GM18861 (cell line): ENCODE results near the gene LRRC75A.

ENCODE experiments used
- ATAC-seq: cut with Tn5 transposase; IDR thresholded peaks from one replicate; pipeline ENCODE4 v1.9.1; 2021; ENCODE audit not compliant: unreplicated experiment

Gene LRRC75A

DNA sequence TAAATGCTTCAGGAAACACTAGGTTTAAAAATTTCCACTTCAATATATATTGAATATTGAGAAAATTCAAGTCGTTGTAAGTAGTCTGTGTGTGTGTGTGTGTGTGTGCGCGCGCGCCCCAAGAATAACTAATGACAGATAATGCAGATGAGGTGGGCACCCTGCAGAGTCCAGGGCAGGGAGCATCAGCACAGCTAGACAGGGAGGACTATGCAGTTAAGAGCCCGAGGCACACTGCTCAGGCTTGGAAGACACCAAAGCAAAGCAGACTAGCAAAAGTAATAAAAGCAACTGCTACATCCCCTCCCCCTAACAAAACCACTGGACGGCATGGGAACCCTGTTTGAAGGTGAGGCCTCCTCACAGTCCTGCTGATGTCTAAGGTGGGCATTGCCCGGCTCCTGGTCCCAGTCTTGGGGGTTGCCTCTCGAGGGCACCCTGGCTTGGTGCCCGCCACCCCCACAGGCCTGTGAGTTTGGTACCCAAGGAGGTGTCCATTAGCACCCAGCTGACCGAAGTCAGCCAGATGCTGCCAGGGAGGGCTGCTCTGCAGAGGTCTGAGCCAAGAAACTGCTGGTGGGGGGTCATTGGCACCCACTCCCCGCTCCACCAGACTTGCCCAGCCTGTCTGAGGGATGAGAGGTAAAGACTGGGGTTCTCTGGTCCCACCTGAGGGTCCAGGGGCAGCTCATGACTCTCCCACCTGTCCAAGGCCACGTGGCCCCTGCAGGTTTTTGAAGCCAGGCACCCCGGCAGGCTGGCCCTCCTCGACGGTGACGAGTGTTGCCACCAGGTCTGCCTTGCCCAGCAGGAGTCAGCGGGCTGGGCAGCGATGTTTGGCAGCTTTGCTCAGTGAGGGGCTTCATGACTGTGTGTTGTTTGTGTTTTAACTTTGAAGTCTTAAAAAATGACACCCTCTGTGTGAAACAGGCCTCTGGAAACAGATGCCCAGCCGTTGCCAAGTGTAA lies 18.7 kb downstream of the LRRC75A start:
- ATAC-seq: no peak

DNA sequence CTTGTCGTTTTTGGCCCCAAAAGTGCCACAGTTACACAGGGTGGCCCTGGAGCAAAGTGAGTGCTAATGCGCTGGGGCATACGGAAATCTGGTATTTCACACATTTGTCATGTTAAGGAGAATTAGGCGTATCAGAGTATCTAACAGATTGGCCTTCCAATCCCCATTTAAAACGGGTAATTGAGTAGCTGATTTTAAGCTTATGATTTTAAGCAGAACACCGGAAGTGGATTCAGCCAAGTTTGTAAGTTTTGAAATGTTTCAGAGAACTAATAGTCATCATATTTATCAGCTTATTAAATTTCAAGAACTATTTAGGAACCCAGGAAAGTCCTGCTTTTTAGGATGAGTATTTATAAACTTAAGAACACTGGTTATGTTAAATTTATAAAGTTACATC lies 19.5 kb downstream of the LRRC75A start:
- ATAC-seq: no peak

DNA sequence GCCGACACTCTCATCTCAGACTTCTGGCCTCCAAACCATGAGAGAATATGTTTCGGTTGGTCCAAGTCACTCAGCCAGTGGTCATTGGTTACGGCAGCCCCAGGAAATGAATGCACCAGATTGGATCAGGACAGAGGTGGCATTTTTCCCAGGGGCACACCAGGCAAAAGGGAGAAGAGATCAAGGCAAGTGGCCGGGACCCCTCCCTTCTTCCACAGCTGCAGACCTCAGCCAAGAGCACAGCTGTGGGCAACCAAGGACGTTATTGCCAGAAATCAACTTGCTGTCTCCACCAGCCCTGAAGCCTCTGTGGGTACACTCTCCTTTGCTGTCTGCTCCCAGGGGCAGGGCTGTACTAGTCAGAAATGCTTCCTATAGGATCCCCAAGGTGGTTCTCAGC lies 20.7 kb downstream of the LRRC75A start:
- ATAC-seq: no peak

DNA sequence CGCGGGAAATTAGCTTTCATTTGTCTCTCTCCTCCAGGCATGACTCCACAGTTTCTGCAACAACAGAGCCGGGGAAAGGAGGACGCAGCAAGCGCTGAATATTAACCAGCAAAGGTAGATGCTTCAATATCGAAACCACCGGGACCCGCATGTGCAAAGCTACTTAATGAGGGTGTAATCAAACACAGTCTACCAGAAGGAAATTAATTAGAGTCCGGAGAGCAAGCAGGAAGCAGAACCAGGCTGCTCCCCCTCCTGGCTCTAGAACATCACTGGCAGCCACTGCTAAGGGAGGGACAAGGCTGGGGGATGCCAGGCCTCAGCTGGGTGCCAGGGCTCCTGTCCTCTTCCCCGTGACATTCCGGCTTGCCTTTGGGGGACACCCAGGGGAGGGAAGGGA lies 21.7 kb downstream of the LRRC75A start:
- ATAC-seq: no peak

DNA sequence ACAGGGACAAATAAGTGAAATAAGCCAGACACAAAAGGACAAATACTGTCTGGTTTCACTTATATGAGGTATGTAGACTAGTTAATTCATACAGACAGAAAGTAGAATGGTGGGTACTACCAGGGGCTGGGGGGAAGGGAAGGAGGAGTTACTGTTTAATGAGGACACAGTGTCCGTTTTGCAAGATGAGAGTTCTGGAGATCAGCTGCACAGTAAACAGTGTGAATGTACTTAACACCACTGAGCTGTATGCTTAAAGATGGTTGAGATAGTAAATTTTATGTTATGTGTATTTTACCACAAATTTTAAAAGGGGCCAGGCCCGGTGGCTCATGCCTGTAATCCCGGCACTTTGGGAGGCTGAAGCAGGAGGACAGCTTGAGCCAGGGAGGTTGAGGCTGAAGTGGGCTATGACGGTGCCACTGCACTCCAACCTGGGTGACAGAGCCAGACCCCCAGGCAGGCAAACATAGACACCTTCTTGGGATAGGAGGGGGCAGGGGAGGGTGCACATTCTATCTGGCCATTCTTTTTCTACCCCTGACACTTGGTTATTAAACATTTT lies 23.5 kb downstream of the LRRC75A start:
- ATAC-seq: no peak

DNA sequence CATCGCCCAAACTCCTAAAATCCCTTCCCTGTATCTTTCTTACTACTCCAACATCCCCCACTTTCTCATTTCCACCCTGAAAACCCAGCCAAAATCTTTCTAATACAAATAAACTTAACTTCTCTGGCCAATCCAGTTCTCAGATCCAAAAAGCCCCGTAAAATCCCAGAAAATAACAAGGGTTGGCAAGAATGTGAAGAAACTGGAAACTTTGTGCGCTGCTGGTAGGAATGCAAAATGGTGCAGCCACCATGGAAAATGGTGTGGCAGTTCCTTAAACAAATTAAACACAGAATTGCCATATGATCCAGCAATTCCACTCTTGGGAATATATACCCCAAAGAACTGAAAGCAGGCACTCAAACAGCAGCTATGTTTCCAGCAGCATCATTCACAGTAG lies 24.1 kb downstream of the LRRC75A start:
- ATAC-seq: no peak

DNA sequence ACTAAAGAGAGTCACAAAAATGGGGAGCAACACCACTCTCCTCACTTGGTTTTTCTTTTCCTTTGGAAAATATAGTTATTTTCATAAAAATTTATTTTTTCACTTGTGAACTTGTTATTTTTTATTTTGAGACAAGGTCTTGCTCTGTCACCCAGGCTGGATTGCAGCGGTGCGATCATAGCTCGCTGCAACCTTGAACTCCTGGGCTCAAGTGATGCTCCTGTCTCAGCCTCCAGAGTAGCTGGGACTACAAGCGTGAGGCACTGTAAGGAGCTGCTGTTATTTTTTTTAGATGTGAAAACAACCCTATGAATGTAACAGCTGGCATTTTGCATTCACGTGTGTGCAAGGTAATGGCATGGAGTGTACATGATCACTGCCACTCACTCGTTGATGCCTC lies 24.9 kb downstream of the LRRC75A start:
- no peak for ATAC-seq

DNA sequence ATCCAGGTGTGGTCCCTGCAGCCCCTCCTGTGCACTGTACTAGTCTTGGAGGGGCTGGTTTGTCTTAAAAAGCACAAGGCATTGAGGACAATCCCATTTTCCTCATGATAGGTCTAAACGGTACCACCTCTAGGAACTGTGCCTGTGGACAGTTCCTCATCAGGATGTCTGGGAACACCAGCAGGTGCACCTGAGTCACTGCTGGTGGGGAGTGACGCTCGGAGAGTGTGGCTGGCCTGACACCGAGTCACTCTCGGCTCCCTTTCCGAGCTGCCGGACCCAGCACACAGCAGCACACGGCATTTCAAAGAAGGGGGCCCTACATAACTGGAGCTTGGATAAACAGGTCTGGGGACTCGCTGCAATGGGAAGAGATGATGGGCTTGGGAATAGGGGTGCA lies 25.6 kb downstream of the LRRC75A start:
- no peak for ATAC-seq

DNA sequence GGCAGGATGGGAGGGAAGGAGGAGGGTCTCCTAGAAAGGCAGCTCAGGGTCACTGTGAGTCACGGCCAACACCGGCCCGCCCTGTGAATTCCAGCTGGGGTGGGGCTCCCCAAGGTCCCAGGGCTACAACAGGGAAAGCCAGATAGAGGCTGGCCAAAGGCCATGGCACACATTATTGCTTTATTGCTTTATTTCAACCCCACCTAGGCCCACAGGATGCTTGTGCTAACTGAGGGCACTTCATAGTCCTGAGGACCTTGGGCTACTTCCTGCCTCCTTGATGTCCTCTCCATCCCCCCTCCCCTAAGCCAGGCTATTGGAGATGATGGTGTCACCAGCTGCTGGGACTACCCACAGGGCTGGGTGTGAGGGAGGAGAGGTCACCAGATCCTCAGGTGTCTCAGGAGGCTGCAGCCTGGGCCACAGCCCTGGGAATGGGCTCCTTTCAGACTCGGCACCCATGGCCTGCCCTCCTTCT lies 26.1 kb downstream of the LRRC75A start:
- ATAC-seq: no peak

DNA sequence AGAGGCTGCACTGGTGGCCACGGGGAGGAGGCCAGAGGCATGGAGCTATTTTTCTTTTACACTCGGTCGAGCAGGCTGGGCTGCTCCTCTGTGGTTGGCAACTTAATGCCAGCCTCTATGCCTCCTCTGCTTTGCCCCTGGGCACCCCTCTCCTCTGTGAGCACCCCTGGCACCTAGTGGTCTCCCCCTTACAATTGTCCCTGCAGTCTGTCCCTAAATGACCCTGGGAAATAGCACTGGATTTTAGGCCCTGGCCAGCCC lies 27.0 kb downstream of the LRRC75A start:
- ATAC-seq: no peak

DNA sequence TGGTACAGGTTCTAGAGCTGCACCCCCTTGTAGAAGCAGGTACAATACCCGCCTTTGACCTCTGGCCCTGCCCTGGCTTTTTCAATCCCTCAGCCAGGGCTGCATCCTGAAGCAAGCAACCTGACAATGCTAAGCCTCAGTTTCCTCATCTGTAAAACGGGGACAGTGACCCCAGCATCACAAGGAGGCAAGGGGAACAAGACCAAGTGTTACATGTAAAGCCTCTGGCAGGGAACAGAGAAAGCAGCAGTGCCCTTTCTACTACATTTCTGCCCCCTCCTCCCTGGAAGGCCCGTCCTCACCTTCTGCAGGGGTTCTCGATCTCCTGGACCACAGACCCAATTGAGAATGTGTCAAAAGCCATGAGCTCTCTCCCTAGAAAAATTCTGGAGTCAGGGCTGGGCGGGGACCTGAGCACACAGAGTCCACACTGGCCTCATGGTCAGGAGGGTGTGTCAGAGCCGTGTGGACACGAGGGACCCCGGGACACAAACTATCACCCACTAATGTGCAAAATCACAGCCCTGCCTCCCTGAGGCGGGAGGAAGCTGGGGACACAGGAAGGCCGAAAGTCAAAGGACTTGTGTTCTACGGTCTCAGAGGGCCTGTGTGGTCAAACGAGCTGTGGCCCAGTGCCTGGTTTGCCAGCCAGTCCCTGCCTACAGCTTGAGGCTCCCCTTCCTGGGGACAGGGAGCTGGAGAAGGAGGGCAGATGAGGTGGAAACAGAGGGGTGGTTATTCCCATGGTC lies 27.5 kb downstream of the LRRC75A start:
- ATAC-seq: no peak

DNA sequence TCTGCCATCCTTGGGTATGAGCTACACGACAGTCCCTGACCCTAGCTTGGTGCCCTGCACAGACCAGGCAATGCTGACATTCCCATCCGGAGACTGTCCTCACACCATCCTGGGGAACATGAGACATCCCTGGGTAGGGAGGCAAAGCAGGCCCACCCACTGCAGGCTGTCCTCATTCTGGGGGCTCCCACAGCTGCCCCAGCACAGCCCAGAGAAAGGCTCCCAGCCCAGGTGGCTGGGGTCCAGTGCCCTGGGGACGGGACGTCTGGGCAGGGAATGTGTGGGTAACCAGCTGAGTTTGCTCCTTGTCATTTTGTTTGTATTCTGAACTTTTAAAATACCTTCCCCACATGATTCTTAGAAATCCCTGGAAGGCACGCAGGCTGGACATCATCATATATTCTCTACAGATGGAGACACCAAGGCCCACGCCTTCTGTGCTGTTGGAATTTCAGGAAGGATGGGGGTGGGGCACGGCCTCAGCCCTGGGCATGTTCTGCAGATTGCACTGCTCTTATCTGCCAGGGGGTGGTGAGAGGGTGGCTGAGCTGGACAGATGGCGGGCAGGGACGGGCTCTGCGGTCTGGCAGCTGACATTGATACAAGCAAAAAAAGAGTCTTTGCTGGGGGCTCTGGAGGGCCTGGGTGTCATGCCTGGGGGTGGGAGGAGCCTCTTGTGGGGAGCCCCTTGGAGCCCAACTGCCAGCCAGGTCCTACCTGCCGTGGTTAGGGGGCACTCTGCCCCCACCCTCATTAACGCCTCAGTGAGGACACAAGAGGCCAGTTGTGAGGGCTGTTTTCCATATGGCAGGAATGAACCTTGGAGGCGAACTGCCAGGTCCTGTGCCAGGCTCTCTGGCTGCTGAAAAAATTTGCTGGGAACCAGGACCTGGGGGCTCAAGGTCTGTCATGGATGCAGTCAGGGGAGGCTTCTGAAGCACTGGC lies 28.4 kb downstream of the LRRC75A start:
- no peak for ATAC-seq

DNA sequence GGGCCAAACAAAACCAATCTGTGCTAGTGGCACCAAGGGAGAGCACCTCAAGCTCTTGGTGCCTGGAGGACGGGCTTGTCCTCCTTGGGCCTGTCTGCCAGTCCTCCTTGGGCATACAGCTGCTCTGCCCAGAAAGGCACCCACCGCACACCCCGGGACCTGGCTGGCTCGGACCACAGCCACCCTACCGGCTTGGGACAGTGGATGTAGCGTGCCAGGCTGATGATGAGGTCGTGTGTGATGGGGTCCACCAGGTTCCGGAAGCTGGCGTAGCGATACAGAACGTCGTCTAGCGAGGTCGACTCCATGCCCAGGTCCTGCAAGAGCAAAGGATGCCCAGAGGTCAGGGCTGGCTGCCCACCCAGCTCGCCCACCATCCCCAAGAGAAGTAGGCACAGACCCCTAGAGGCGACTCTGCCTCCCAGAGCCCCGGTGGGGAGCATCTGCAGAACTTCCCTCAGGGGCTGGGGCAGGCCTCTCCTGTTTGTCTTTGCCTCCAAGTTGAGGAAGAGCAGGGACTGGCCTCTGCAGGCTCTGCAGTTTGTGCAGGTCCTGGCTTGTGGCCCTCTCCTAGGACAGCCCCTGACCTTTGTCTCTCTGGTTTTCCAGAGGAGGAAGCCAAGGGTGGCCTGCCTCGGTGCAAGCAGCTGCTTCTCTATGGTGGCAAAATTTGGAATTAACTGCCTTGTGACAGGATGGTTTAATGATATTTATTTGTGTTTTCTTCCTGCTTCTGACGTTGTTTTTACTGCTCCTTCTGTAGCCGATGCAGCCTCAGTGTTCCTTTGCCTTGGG lies 29.7 kb downstream of the LRRC75A start:
- ATAC-seq: no peak

DNA sequence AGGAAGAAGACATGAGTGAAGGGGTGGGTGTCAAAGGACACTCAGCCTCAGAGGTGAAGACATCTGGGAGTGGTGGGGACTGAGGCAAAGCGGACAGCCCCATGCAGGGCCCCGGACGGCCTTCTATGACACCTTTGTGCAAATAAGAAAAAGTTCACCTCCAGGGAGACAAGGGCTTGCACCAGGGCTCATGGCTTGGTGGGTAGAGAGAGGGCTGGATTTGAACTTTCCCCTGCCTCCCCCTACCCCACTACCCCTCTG lies 30.5 kb downstream of the LRRC75A start:
- ATAC-seq: no peak

DNA sequence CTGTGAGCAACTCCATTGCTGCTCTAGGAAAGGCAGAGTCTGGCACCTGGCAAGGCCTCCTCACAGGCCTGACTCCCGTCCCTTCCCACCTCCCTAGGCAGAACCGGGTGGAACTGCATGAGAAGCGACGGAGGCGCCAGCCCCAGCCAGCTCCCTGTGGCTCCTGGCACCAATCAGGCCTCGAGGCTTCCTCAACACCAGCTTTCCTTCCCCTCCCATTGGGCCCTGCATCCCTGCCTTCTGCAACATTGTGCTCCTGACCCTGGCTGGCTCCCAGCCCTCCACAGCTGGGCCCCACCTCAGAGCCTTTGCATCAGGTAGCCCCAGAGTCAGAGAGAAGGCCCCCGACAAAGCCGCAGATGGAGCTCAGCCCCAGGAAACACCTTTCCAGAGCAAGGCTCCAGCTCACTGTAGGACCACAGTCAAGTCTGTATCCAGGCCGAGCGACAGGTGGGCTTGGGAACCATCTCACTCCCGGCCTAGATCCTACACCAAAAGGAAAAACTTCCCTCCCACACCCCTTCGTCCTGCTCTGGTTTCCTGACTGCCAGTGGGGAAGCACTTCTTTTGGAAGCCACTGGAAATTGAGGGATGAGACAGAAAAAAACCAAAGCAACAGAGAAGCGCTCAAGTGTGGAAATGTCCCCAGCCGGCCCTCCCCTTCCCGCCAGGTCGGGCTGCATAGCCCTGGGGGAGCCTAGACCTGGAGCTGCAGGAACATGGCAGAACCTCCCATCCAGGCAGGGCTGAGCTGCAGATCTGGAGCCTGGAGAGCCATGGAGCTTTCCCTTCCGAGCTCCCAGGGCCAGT lies 31.0 kb downstream of the LRRC75A start:
- no peak for ATAC-seq

DNA sequence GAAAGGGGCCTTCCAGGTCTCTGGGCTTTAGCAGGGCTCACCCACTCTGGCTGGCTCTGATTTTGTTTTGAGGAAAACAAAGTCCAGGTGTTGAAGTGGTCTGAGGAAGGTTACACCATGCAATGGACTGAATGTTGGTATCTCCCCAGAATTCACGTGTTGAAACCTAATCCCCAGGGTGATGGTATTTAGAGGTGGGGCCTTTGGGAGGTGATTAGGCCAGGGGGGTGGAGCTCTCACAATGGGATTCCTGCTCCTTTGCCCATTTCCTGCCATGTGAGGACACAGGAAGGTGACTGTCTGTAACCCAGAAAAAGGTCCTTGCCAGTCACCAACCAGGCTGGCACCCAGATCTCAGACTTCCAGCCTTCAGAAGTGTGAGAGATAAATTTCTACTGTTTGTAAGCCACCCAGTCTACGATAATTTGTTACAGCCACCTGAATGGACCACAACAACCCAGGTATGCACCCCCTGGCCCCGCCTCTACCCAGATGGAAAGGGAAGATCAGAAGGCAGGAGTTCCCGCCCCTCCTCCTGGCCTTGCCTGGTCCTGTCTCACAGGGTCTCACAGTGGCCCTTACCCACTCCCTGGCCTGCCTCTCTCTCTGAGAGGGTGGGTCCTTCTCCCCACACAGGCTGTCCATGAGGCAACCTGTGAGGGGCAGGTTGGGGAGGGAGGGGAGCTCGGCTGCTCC lies 32.0 kb downstream of the LRRC75A start:
- no peak for ATAC-seq

DNA sequence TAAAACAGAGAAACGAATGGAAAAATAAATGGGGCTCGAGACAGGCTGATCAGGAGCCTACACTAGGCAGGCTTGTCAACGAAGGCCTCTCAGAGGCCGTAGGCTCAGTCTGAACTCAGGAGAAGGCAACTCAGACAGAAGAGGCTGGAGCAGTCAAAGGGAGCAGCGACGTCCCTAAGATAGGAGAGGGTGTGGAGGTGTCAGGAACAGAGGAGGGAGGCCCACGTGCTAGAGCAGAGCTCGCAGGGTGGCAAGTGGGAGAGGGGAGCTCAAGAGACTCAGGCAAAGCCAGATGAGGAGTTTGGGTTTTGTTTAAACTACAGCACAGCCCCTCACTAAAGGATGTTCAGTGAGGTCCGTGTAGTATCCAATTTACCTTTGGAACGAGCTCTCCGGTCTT lies 32.7 kb downstream of the LRRC75A start:
- no peak for ATAC-seq

DNA sequence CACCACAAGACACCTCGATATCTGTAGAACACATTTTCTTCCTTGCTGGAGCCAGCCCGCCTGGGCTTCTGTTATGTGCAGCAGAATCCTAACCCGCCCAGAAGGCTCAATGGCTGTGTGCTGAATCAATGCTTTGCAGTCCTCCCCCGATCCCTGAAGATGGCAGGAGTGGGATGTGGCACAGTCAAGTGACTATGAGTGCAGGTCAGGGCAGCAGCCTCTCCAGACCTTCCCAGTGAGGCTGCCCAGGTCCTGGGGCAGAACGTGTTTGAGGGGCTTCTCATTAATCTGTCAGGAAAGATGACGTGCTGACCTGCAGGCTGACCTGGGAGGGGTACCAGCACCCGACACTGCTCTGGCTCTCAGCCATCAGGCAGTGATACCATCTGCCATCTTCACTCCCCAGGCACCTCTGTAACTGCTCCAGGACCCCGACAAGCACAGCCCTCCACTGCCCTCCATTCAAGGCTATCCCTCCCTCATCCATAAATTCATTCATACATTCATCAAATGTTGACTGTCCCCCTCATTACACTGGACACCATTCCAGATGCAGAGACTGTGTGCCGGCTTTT lies 35.2 kb downstream of the LRRC75A start:
- ATAC-seq: no peak
